ENCODE measurements around the gene HARS1.

GRCh38 chr5:140642718-140643117 lies 48.5 kb downstream of the HARS1 start:
- TF ChIP-seq POLR2A (IDR thresholded peaks at IDR 0.05) (no peak), CTCF (IDR thresholded peaks at IDR 0.05) (no peak)
